D721Med (cell line): ENCODE data around the gene RBBP8.
A peak's percentile ranks its signal among the peaks of the same experiment; 100 is the strongest.

ENCODE experiments used
- DNase-seq: peaks from one replicate; pipeline ENCODE4 v3.0.0; 2011; ENCODE audit warnings: low spot score; ENCODE audit not compliant: insufficient read length
- FAIRE-seq: peaks from 2 replicates; lab custom pipeline; 2011; peaks lifted over from hg19 to GRCh38; lab: Jason Lieb, UNC
- TF ChIP-seq, protein P1 (sequence below): IDR thresholded peaks from 2 replicates; pipeline ENCODE4 v1.5.1; 2012; ENCODE audit warnings: mild to moderate bottlenecking, control low read depth; ENCODE audit not compliant: insufficient read depth; ENCODE audit errors: missing control alignments

RBBP8 gene

GRCh38 chr18:22975508-22975907 is 42.4 kb downstream of the RBBP8 start:
- peak; percentile 63 for FAIRE-seq
- DNase-seq = no peak
- TF ChIP-seq, protein P1, sequence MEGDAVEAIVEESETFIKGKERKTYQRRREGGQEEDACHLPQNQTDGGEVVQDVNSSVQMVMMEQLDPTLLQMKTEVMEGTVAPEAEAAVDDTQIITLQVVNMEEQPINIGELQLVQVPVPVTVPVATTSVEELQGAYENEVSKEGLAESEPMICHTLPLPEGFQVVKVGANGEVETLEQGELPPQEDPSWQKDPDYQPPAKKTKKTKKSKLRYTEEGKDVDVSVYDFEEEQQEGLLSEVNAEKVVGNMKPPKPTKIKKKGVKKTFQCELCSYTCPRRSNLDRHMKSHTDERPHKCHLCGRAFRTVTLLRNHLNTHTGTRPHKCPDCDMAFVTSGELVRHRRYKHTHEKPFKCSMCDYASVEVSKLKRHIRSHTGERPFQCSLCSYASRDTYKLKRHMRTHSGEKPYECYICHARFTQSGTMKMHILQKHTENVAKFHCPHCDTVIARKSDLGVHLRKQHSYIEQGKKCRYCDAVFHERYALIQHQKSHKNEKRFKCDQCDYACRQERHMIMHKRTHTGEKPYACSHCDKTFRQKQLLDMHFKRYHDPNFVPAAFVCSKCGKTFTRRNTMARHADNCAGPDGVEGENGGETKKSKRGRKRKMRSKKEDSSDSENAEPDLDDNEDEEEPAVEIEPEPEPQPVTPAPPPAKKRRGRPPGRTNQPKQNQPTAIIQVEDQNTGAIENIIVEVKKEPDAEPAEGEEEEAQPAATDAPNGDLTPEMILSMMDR = no peak

DNA sequence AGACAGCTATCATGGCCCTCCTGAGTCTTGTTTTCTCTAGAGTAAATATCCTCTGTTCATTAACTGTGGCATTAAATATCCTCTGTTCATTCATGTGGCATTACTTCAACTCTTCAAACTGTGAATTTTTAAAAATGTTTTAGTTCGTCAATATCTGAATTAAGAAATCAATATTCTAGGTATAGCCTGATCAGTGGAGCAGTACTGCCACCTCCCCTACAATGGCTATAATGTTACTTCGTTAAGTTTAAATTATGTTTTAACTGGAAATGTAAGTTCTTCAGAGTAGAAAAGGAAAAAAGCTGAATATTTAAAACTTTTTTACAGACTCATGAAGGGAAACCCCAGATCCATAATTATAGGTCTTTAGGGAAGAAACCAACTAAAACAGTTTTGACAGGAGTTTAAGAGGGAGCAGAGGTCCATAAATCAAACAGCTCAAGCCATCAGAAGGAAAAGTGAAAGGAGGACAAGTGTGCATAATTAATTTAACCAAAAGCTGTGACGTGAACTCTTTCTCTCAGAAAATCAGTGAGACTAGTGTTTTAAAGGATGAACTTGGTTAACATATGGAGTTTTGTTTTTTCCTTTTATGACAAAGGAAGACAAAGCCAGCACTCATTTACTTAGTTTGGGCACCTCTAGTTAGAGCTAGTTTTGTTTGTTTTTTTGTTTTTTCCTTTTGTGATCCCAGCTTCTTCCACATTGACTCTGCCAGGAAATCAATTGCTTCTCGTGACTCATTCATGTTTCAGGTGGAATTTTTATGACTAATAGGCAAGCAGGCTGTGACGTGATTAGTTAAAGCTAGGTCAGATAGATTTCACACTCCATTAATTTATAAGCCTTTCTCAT is 44.9 kb downstream of the RBBP8 start:
- no peak for DNase-seq

GRCh38 chr18:22980394-22980793 is 47.3 kb downstream of the RBBP8 start:
- TF ChIP-seq, protein P1 = no peak
- DNase-seq = no peak
- no peak for FAIRE-seq

More for the DNA sequence above, 44.9 kb downstream of the RBBP8 start:
- FAIRE-seq = peak; percentile 46
- TF ChIP-seq, protein P1 = no peak

GRCh38 chr18:22981274-22982133 is 48.4 kb downstream of the RBBP8 start:
- FAIRE-seq (peak; percentile 90), DNase-seq (no peak)
- TF ChIP-seq, protein P1 = no peak

GRCh38 chr18:22983175-22983574 is 50.0 kb downstream of the RBBP8 start:
- peak; percentile 92 for FAIRE-seq
- TF ChIP-seq, protein P1 = peak; percentile 52
- no peak for DNase-seq

DNA sequence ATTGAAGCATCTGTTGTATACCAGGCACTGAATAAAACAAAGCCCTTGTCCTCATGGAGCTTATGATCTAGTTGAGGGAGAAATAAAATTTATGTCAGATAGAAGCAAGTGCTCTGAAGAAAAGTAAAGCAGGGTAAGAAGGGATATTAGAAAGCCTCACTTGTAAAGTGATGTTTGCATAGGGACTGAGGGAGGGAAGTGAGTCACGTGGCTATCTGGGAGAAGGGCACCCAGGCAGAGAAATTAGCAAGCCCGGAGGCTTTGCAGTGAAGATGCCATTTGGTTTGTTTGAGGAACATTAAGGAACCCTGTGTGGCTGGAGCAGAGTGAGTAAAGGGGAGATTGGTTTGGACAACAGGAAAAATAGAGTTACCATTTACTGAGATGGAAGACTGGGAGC is 52.1 kb downstream of the RBBP8 start:
- DNase-seq (no peak), FAIRE-seq (no peak)
- TF ChIP-seq, protein P1 = no peak
